Measurements from ENCODE around the gene EFCAB6.

EFCAB6 gene

DNA sequence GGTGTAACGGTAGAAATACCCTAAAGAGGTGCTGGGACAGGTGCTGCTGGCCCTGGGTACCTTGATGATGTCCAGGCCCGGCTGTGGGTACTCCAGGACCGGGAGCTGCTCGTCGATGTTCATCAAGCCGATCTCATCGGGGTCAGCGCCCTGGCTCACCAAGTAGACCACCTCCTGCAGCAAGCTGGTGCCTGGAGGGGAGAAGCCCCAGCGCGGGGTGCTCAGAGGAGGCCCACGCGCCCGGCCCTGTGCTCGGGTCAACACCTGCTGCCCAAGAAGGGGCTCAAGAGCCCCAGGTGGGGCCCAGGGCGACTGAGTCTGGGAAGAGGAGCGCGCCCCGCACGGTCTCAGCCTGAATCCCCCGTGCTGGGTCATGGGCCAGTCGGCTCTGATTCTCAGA, 29.6 kb upstream of the EFCAB6 start:
- no peak overlapping the region for H3K4me3 ChIP-seq (ENCODE audit: low read depth, low read length)
- DNase-seq (ENCODE audit: low read depth): no peak
- in situ Hi-C loops (cut with HindIII; ENCODE audit: low sequenced_read_pairs): no loop called here
- TF ChIP-seq, protein P1, sequence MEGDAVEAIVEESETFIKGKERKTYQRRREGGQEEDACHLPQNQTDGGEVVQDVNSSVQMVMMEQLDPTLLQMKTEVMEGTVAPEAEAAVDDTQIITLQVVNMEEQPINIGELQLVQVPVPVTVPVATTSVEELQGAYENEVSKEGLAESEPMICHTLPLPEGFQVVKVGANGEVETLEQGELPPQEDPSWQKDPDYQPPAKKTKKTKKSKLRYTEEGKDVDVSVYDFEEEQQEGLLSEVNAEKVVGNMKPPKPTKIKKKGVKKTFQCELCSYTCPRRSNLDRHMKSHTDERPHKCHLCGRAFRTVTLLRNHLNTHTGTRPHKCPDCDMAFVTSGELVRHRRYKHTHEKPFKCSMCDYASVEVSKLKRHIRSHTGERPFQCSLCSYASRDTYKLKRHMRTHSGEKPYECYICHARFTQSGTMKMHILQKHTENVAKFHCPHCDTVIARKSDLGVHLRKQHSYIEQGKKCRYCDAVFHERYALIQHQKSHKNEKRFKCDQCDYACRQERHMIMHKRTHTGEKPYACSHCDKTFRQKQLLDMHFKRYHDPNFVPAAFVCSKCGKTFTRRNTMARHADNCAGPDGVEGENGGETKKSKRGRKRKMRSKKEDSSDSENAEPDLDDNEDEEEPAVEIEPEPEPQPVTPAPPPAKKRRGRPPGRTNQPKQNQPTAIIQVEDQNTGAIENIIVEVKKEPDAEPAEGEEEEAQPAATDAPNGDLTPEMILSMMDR (IDR thresholded peaks at IDR 0.05; ENCODE audit: low read depth, low read length, missing control alignments): no peak

DNA sequence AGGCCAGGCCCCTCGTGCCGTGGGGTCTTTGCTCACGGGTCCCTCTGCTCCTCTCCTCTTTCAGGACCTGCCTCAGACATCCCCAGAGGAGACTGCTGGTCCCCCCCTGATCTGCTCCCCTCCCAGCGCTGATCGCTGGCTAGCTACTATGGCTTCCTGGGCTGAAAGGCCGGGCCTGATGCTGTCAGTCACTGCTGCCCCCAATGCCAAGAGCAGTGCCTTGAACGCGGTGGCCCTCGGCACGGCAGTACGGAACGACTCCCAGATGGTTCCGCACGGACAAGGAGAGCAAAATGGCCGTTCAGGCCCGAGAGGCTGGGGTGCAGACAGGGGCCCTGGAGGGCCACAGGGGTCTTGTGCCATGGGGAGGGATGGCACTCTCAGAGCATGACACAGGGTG, 28.7 kb upstream of the EFCAB6 start:
- in situ Hi-C loops (cut with HindIII; ENCODE audit: low sequenced_read_pairs): no loop called here
- TF ChIP-seq, protein P1 (IDR thresholded peaks at IDR 0.05; ENCODE audit: low read depth, low read length, missing control alignments): no peak
- DNase-seq (ENCODE audit: low read depth): no peak
- H3K4me3 ChIP-seq (ENCODE audit: low read depth, low read length): no peak overlapping the region

DNA sequence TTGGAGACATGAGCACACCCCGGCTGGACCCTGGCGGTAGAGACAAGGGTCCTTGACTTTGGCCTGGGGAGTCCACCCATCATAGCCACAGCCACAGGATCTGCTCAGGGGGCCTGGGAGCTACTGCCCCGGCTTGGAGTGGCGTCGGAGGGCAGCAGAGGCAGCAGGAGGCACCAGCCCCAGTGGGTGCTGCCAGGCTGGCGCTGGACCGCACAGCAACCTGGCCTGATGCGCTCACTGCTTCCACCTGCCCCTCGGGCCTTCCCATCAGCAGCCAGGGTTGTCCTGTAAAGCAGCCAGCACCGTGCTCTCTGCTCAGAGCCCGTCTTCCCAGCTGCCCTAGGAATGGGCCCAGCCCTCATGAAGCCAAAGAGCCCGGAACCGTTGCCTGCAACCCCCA, 28.3 kb upstream of the EFCAB6 start:
- in situ Hi-C loops (cut with HindIII; ENCODE audit: low sequenced_read_pairs): no loop called here
- TF ChIP-seq, protein P1 (IDR thresholded peaks at IDR 0.05; ENCODE audit: low read depth, low read length, missing control alignments): no peak
- no peak for DNase-seq (ENCODE audit: low read depth)
- no peak overlapping the region for H3K4me3 ChIP-seq (ENCODE audit: low read depth, low read length)

DNA sequence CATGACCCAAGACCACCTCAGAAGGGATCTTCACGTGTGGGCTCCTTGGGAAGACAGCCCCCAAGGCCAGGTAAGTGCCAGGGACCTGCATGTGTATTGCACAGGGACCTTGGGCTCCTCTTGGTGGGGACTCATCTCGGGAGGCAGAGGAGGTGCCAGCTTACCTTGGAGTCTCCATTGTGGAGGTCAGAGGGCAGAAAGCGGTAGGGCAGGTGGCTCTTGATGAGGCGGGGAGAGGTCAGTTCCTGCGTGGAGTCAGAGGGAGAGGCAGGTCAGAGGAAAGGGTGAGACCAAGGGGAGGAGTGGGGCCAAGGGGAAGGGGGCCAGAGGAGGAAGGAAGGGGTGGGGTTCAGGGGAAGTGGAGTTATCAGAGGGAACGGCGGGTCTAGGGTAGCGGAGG, 27.7 kb upstream of the EFCAB6 start:
- in situ Hi-C loops (cut with HindIII; ENCODE audit: low sequenced_read_pairs): no loop called here
- TF ChIP-seq, protein P1 (IDR thresholded peaks at IDR 0.05; ENCODE audit: low read depth, low read length, missing control alignments): no peak
- no peak for DNase-seq (ENCODE audit: low read depth)
- no peak overlapping the region for H3K4me3 ChIP-seq (ENCODE audit: low read depth, low read length)

DNA sequence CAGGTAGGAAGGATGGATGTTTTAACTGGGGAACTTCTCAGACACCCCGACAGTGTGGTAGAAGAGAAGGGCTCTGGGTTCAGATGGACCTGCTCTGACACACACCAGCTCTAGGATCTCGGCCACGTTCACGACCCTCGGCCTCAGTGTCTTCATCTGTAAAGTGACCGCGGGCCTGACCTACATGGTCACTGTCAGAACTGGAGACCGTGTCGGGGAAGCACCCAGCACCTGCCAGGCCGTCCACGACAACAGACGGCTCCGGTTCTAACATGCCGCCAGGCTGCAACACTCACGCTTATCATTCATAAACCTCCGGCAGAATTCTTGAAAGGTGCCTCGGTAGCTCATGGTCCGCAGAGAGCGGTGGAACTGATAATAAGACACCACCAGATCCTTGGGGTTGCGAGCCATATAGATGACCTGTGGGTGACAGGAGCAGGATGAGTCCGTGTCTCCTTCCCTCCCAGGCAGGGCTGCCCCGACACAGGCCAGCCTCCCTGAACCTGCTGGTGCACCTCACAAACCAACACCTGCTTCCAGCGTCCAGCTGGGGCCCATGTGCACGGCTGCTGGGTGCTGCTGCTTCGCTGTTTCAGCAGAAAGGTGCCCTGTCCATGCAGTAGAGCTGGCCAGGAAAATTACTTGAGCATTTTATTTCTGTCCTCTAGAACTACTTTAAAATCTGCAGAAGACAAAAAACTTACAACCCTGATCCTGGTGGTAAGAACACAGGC, 26.6 kb upstream of the EFCAB6 start:
- TF ChIP-seq, protein P1 (IDR thresholded peaks at IDR 0.05; ENCODE audit: low read depth, low read length, missing control alignments): no peak
- DNase-seq (ENCODE audit: low read depth): no peak
- in situ Hi-C loops (cut with HindIII; ENCODE audit: low sequenced_read_pairs): no loop called here
- H3K4me3 ChIP-seq (ENCODE audit: low read depth, low read length): no peak overlapping the region

DNA sequence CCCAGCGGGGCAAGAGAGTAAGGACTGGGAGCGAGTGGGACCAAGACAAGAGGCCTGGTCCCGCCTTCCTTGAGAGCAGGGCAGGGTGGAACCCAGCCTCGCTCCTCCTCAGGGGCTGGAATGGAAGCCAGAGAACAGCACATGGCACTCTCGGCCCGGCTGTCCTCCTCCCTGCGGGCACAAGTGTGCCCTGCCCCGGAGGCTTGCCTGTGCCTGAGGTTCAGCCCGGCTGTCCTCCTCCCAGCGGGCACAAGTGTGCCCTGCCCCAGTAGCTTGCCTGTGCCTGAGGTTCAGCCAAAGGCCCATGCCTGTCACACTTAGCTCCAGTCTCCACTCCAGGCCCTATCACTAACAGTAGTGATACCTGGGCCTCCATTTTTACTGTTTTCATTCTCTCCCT, 26.1 kb upstream of the EFCAB6 start:
- in situ Hi-C loops (cut with HindIII; ENCODE audit: low sequenced_read_pairs): no loop called here
- H3K4me3 ChIP-seq (ENCODE audit: low read depth, low read length): no peak overlapping the region
- no peak for DNase-seq (ENCODE audit: low read depth)
- TF ChIP-seq, protein P1 (IDR thresholded peaks at IDR 0.05; ENCODE audit: low read depth, low read length, missing control alignments): no peak

All from astrocyte of the cerebellum (primary cell).